ENCODE measurements around the gene DUSP22.
"Not testable (repeated sequence)": the region's sequence is repeated elsewhere in the genome, so short reads cannot be mapped to it uniquely, and the experiment has no call there.

Gene DUSP22

DNA sequence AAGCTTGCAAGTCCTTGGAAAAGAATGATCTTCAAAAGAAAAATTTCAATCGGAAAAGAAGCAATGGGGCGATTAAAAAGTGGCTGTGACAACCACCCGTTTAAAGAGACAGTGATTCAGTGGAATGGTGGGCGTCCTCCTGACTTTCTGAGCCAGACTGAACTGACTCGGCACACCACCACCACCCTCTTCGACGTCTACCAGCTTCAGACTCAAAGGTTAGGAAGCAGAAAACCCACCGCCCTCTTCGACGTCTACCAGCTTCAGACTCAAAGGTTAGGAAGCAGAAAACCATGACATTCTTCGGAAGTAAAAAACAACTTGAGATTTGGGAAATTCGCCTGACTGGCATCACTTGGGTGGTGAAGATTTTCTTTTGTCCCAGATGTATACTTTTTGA, 71.0 kb downstream of the DUSP22 start:
- no peak for DNase-seq (ENCODE audit: low read depth in 2 of 2)

DNA sequence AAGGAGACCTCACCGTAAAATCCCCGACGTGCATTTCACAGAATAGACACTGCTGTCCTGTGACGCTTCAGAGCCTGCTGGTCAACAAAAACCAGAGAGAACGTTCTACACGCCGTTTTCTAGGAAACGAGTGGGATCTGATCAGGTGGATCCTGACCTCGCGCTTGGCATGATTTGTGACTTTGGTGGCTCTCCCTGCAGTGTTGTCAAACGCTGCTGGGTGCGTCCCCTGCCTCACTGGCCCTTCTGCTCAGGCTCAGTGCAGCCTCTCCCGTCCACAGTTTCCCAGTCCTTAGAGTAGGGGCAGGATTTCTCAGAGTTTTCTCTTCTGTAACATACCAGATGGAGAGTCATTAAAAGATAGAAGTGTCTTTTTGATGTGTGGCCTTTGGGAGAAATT, 71.6 kb downstream of the DUSP22 start:
- DNase-seq (ENCODE audit: low read depth in 2 of 2): no peak

DNA sequence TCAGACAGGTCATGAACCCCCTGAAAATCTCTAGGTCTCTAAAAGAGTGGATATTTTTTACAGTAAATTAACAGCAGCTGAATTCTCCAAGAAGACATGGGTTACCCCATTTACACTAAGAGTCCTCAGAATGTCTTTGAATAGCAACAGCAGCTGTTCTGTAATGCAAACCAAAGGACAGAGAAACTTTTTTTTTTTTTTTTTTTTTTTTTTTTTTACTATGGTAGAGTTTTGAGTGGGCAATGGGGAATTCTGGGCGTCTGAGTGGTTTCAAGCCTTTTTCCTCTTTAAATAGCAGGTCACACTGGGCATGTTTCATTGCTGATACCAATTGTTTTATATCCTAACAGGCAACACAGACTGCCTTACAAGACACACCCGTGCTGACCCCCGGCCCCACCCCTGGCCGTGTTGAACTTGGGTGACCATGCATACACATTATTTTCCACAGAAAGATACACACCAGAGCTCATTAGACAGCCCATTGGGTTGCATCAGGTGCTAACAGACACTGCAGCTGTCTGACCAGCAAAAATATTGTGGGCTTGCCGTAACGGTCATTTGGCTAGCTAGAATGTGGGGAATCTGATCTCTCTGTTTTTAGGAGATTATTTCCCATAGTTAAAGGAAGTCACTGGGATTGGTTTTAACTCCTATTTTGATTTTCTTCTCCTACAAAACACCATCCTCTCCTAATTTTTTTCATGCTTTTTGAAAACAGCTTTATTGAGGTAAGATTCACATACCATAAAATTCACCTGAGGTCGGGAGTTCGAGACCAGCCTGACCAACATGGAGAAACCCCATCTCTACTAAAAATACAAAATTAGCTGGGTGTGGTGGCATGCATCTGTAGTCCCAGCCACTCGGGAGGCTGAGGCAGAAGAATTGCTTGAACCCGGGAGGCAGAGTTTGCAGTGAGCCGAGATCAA, 72.6 kb downstream of the DUSP22 start:
- DNase-seq (ENCODE audit: low read depth in 2 of 2): no peak

DNA sequence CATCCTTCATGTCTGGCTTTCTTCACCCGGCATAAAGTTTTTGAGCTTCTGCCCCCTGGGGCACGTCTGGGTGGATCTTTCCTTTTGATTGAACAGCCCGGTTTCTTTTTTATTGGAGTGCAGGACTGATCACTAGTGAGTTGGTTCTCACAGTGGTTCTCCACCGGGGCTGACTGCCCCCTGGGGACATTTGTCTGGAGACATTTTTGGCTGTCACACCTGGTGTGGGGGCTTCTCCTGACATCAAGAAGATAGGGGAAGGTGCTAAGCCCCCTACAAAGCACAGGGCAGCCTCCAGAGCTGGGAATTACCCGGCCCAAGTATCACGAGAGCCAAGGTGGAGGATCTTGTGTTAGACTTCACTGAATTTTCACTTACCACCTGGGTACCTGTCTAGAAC, 73.5 kb downstream of the DUSP22 start:
- DNase-seq (ENCODE audit: low read depth in 2 of 2): no peak

DNA sequence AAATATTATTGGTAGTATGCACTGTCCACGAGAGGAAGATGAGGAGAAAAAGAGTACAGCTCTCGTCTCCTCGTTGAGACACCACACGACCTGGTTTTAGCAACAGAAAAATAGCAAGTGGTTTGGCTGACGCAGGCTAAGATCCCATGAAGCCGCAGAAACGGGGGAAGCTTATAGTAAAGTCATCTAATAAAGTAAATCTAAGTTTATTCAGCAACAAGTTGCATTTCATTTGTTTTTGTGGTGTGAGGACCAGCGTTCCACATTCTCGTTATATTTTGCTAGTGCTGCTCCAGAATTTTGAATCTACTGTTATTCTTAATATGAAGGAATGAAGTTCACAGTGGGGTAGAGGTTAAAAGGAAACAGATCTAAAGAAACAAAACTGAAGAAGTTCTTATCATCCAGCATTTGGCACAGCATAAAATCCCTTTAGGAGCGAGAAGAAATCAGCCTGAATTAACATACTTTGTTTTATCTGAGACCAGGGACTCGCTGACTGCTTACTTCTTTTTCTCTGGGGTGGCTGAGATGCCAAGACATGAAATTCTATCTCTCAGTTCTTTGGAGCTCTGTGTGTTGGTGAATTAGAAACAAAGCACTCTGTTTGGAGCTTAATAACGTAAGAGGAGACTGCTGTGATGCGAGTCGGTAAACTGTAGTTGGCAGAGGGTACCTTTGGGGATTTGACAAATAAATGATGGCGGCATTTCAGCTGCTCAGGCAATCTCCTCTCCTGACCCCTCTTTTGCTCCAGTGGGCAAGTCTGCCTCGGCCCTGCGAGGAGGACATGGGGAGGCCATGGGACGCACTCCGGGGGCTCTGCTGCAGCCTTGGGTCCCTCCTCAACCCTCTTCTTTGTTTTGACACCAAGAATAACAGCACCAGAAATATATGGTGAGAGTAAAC, 74.4 kb downstream of the DUSP22 start:
- no peak for DNase-seq (ENCODE audit: low read depth in 2 of 2)

DNA sequence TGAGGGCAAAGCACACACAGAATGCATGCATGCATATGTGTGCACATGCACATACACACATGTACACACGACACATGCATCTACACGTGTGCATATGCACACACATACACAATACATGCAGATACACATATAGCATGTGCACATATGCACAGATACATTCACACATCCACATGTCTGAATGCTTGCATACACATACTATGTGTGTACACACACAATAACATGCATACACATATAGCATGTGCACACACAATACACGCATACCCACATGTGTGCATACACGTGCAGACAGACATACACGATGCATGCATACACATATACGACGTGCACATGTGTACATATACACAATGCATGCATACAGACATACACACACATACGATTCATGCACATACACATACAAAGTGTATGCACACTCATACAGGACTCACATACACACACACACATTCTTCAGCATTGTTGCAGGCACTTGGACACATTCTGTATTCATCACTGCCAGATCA, 75.1 kb downstream of the DUSP22 start:
- no peak for DNase-seq (ENCODE audit: low read depth in 2 of 2)

DNA sequence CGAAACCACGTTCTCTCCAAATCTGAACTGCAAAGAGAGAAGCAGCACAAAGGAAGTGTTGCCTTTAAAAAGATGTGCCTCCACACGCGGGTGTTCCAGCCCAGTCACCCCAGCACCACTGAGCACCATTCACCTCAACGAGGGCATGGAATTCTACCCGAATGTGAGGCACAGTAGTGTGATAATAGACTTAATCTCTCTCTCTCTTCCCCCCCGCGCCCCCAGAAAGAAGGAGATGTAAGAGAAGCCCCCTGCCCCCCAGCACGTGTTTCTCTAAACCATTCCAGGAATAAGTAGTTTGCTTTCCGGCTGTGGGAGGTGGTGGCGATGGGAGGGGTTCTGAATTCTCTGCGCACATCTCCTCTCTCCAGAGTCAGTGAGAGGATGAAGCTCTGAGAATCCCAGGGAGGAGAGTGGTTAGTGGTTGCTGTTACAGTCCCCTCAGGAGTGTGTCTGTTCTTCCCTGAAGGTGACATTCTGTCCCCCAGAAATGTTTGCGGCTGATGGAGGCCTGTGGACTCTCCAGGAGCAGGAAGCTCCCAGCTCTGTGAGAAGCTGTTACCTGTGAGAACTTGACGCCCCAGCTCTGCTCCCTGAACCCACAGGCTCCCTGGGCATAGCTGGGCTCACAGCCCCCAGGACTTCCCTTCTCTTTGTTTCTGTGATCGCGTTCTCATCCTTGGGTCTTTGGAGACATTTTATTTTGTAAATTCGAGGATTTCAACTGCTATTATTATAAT, 75.8 kb downstream of the DUSP22 start:
- no peak for DNase-seq (ENCODE audit: low read depth in 2 of 2)

DNA sequence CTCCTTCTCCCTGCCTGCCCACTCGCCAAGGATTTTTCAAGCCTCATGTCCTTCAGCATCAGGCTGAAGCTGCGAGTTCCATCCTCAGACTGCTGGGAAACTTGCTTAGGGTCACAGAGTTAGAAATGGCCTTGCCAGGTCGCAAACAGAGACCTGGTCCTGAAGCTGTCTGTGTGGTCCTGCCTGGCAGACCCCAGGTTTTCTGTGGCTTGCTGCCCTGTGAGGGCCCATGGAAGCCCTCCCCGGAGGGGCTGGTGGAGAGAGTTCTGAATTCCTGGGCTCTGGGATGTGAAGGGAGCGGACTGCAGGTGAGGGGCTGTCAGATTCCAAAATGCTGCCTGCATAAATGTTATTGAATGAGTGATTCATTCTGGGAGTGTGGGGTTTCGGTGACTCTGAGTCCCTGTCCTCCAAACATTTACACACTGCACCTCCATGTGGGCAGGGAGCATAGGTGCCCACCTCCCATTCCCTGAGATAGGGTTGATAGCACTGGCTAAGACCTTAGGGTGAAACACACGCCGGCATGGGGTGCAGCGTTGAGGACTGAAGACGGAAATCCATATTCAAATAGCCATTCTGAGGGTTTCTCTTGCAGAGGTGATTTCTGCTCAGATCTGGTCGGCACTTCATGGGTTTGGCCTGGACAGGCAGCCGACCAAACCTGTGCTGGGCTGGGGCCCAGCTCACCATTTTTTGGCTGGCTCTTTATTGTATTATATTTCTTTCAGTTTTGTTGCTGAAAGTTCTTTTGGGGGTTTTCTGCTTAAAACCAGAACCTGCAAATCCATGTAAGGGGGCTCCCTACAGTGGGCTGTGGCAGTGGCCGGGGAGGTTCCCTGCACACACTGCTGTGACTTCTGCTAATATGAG, 77.5 kb downstream of the DUSP22 start:
- DNase-seq (ENCODE audit: low read depth in 2 of 2): no peak

DNA sequence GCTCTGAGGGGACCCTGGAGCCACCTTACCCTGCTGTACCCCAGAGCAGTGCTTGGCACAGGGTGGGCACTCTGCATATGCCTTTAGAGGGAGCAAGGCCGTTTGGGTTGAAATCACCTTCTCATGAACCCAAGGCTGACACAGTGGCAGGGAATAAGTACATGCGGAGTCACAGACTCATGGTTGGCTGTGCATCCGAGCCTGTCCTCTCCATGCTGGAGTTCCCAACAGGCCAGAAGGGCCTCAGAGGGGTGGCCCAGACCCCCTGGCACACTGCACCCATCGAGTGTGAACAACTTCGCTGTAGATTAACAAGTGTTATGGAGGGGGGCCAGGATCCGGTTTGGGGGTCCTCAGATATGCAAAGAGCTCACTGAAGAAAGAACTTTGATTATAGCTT, 78.3 kb downstream of the DUSP22 start:
- DNase-seq (ENCODE audit: low read depth in 2 of 2): no peak

DNA sequence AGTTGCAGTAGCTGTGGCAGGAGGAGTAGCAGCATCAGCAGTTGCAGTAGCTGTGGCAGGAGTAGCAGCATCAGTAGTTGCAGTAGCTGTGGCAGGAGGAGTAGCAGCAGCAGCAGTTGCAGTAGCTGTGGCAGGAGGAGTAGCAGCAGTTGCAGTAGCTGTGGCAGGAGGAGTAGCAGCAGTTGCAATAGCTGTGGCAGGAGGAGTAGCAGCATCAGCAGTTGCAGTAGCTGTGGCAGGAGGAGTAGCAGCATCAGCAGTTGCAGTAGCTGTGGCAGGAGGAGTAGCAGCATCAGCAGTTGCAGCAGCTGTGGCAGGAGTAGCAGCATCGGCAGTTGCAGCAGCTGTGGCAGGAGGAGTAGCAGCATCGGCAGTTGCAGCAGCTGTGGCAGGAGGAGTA, 79.6 kb downstream of the DUSP22 start:
- not testable (repeated sequence) for DNase-seq (ENCODE audit: low read depth in 2 of 2)

DNA sequence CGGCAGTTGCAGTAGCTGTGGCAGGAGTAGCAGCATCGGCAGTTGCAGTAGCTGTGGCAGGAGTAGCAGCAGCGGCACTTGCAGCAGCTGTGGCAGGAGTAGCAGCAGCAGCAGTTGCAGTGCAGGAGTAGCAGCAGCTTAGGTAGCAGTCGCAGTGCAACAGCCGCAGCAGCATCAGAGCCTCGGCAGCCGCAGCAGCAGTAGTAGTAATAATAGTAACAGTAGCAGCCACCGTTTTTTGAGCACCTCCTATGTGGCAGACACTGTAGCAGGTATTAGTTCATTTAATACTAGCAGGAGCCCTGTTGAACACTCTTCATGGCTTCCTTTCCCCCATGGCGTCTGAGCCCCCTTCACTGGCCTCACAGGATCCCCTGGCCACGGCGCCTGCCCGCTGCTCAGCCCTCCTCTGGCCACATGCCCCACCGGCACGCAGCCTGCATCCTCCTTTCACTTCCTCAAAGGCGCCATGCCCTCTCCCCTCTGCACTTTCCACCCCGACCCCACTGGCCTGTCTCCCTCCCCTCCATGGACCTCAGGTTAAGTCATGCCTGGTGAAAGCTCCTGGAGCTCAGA, 80.1 kb downstream of the DUSP22 start:
- DNase-seq (ENCODE audit: low read depth in 2 of 2): no peak

DNA sequence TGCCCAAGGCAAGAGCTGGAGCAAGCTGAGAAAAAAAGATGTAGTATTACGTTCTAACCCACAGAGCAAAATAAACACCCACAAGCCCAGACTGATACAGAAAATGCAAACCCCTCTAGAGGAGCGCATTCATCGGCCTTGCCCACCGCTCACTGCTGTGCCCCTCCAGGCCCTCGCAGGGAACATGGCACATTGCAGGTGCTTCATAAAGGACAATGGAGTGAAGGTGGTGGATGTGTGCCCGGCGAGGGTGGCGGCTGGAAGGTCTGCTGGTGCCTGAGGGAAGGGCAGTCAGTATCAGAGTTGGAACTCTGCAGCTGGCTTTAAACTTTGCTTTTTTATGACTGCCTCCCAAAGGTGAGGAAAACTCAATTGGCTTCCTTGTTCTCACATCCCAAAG, 80.7 kb downstream of the DUSP22 start:
- DNase-seq (ENCODE audit: low read depth in 2 of 2): no peak

DNA sequence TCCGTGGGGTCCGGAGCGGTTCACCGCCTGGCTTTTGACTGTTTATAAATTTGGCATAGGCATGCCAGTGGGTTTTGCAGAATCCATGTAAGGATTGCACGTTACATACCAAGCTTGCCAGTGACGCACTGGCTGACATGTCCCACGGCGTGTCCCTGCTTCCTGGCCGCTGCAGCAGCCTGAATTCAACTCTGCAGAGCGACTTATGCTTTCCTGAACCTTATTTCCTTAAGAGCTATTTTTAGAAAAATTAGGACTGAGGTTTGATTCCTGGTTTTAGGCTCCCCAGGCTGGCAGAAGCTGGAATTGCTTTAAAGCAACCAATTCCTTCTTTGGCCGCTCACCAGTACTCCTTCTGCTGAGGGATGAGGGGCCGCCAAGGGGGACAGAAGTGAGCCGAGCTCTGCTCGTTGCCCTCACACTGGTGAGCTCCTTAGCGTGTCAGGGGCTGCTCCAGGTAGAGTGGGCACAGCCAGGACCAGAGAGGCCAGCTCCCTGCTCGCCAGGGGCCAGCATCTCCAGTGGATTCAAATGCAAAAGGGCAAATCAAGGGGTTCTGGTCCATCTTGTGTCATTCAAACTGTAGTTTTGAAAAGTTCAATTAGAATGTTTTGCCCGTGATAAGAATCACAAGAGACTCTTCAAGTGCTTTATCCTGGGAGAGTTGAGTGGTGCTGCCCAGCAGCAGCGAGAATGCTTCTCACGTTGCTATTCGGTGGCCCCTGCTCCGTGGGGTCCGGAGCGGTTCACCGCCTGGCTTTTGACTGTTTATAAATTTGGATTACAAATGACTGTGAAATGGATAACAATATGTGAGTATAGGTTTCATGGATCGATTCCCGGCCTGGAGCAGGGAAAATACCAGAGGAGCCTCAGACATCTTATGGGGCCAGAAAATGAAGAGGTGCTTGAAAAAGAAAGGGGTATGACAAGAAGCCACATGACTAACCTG, 81.8 kb downstream of the DUSP22 start:
- no peak for DNase-seq (ENCODE audit: low read depth in 2 of 2)

DNA sequence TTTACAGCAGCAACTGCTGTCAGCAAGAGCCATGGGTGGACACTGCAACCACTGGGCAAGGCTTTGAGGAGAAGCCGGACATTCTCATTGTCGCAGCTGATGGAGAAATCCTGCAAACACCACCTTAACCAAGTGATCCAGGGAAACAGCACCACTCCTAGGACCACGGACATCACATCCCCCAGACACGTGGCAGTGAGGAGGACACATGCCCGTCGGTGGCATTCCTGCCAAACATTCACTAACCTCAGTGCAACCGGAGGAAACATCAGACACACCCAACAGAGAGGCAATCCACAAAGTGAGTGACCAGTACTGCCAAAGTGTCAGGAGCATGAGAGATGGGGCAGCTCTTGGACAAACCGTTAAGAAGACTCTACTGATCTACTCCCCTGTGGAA, 82.7 kb downstream of the DUSP22 start:
- DNase-seq (ENCODE audit: low read depth in 2 of 2): no peak

DNA sequence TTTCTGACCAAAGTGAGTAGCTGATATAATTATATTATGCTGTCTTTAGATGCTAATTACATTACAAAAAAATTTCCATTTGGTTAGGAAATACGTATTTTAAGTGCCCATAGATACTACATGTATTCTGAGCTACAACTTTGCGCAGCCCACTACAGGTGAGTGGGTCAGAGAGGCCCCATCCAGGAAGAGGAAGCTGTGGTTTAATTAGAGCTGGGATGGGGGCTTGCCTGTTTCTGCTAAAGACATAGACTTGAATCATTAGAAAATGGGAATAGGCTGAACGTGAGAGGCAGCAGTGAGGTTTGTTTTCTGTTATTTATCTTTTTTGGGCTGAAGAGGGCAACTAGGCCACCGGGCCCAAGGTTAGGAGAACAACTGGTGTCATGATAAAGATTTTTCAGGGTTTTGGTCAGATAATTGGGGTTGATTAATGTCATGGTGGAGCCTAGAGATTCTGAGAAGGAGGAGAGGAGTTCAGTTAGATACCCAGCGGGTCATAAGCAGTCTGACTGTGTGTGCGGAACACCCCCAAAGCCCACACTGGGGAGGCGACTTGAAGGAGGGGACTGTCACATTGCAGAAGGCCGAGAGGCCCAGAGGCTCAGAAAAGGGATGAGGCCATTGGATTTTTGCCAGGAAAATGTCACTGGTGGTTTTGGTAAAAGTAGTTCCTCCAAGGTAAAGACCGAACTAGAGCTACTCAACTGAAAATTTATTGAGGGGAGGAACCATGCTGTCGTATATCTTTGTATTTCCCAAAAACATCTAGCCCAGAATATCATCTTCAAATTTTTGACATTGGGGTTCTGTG, 84.7 kb downstream of the DUSP22 start:
- DNase-seq (ENCODE audit: low read depth in 2 of 2): no peak

DNA sequence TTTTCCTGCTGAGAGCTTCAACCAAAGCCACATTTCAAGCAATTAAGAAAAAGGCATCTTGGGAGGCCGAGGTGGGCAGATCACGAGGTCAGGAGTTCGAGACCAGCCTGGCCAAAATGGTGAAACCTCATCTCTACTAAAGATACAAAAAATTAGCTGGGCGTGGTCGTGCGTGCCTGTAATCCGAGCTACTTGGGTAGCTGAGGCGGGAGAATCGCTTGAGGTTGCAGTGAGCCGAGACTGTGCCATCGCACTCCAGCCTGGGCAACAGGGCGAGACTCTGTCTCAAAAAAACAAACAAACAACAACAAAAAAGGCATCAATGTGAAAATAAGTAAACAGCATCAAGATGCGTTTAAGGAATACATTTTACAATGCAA, 85.3 kb downstream of the DUSP22 start:
- not testable (repeated sequence) for DNase-seq (ENCODE audit: low read depth in 2 of 2)

DNA sequence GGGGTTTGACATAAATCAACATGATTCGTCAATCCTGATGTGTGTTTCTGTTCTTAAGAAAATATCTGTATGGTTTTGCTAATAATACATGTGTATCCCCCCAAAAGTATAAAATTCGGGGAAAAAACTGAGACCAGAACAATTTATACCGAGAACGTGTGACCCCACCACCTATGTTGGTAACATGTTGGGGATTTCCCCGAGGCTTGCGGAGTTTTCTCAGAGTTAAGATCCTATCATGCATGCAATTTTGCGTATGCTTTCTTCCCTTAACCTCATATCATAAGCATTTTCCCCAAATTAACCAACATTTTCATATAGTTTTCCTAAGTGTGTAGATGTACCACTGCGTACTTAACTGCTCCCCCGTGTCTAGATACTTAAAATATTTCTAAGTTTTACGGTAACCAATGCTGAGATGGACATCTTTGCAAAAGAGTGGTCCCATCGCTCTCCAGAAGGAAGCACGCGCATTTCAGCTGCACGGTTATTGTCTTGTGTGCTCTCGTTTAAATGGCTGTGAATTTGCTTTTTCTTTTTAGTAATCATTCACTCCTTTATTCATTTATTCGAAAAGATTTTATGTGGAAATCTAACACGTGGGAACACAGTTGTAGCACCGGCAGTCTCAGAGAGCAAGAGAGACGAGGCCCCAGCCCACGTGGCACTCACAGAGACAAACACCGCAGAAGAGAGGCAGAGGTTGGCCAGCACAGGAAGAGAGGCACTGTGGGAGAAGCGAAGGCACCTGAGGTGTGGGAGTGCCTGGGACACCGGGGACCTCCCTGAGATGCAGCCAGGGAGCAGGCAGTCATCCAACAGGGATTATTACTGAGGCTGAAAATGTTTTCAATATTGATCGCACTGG, 86.0 kb downstream of the DUSP22 start:
- no peak for DNase-seq (ENCODE audit: low read depth in 2 of 2)

All from stimulated activated CD8-positive, alpha-beta memory T cell treated with anti-CD3 and anti-CD28 coated beads, Interleukin-15, amount 100 ng/mL, for 48 hours (primary cell).